Endothelial cell (in vitro differentiated cells): Measurements from ENCODE around the gene LRRC72. TPM values are rescaled to one million over a fixed set of nuclear protein-coding genes. Genes with fewer than 3 reads are reported as not detected.

ENCODE experiments used
- DNase-seq: peaks from one replicate; pipeline ENCODE4 v3.0.0; 2021; ENCODE audit warnings: low spot score
- H3K27ac Mint-ChIP-seq: one replicate; pipeline ENCODE4 v1.8.0; 2021; ENCODE audit warnings: mixed read lengths, inconsistent platforms; ENCODE audit not compliant: unreplicated experiment
- H3K27me3 Mint-ChIP-seq: one replicate; pipeline ENCODE4 v1.8.0; 2021; ENCODE audit warnings: mild to moderate bottlenecking, moderate library complexity, mixed read lengths, inconsistent platforms; ENCODE audit not compliant: unreplicated experiment
- H3K36me3 Mint-ChIP-seq: one replicate; pipeline ENCODE4 v1.8.0; 2021; ENCODE audit warnings: mild to moderate bottlenecking, low read depth, mixed read lengths, inconsistent platforms; ENCODE audit not compliant: unreplicated experiment
- H3K4me1 Mint-ChIP-seq: one replicate; pipeline ENCODE4 v1.8.0; 2021; ENCODE audit warnings: mild to moderate bottlenecking, mixed read lengths, inconsistent platforms; ENCODE audit not compliant: unreplicated experiment
- H3K4me3 Mint-ChIP-seq: one replicate; pipeline ENCODE4 v1.8.0; 2021; ENCODE audit warnings: mild to moderate bottlenecking, mixed read lengths, inconsistent platforms; ENCODE audit not compliant: unreplicated experiment
- H3K9me3 Mint-ChIP-seq: one replicate; pipeline ENCODE4 v1.8.0; 2021; ENCODE audit warnings: mixed read lengths, inconsistent platforms; ENCODE audit not compliant: unreplicated experiment
- CTCF ChIP-seq: fragments of 200-600 bp; sonication (generic); IDR thresholded peaks from one replicate; pipeline ENCODE4 v1.5.0; 2021; ENCODE audit warnings: antibody characterized with exemption; ENCODE audit not compliant: unreplicated experiment
- long read RNA-seq: library from polyadenylated mRNA; unstranded; transcript quantifications from one replicate; pipeline ENCODE4 v2.0.0, GENCODE V29; 2020; ENCODE audit not compliant: unreplicated experiment
- total RNA-seq: library from RNA; stranded (reverse); fragmentation: NEBNext Ultra II Directional; extraction: Animal tissue kit (Norgen Biotek cat#: 25700); gene quantifications from one replicate; pipeline ENCODE4 v1.2.1, GENCODE V29; 2021; ENCODE audit not compliant: unreplicated experiment

LRRC72 gene
- total RNA-seq, result not detected
- long read RNA-seq, result 0 reads

- TF ChIP-seq CTCF, result no peak
- Mint-ChIP-seq H3K27ac (no peak within 1 kb of the TSS), H3K4me1 (no peaks in the 10 kb centered on the region), H3K27me3 (no peaks in the 10 kb centered on the region), H3K9me3 (no peaks in the 10 kb centered on the region), H3K36me3 (no peaks in the 10 kb centered on the region), H3K4me3 (no peak within 1 kb of the TSS)
- DNase-seq, result no peak
These were observed at the start of gene LRRC72 for GRCh38 chr7:16526742-16527540. LRRC72 (plus strand) TSS chr7:16526825; CDS start chr7:16526953, 128 bp downstream.

GRCh38 chr7:16479161-16479560 is 47.5 kb upstream of the LRRC72 start:
- Mint-ChIP-seq H3K9me3 (no peaks in the 10 kb centered on the region), H3K27me3 (peaks cover 2% of the 10 kb centered on the region), H3K4me3 (no peak overlapping the region), H3K4me1 (no peaks in the 10 kb centered on the region), H3K36me3 (no peaks in the 10 kb centered on the region), H3K27ac (no peak overlapping the region)
- TF ChIP-seq CTCF, result no peak
- DNase-seq, result no peak

GRCh38 chr7:16479591-16479990 is 47.0 kb upstream of the LRRC72 start:
- Mint-ChIP-seq H3K36me3 (no peaks in the 10 kb centered on the region), H3K27me3 (peaks cover 2% of the 10 kb centered on the region), H3K4me3 (no peak overlapping the region), H3K9me3 (no peaks in the 10 kb centered on the region), H3K27ac (no peak overlapping the region), H3K4me1 (no peaks in the 10 kb centered on the region)
- no peak for DNase-seq
- no peak for TF ChIP-seq CTCF

GRCh38 chr7:16484453-16485158 is 42.0 kb upstream of the LRRC72 start:
- TF ChIP-seq CTCF, result no peak
- no peaks in the 10 kb centered on the region for H3K4me1 Mint-ChIP-seq
- H3K27ac Mint-ChIP-seq, result no peak overlapping the region
- no peak overlapping the region for H3K4me3 Mint-ChIP-seq
- no peaks in the 10 kb centered on the region for H3K36me3 Mint-ChIP-seq
- H3K27me3 Mint-ChIP-seq, result no peaks in the 10 kb centered on the region
- DNase-seq, result no peak
- H3K9me3 Mint-ChIP-seq, result no peaks in the 10 kb centered on the region

- no peaks in the 10 kb centered on the region for H3K9me3 Mint-ChIP-seq
- H3K4me3 Mint-ChIP-seq, result no peak overlapping the region
- no peaks in the 10 kb centered on the region for H3K27me3 Mint-ChIP-seq
- peaks cover 3% of the 10 kb centered on the region for H3K4me1 Mint-ChIP-seq
- H3K36me3 Mint-ChIP-seq, result no peaks in the 10 kb centered on the region
- no peak for DNase-seq
- TF ChIP-seq CTCF, result no peak
- H3K27ac Mint-ChIP-seq, result no peak overlapping the region
These were observed 35.5 kb upstream of the LRRC72 start for GRCh38 chr7:16491148-16491547.
